GM12878 (cell line): ENCODE measurements around the gene MEIKIN. TPM values are rescaled to one million over a fixed set of nuclear protein-coding genes. Genes with fewer than 3 reads are reported as not detected.

Experiments used
- ATAC-seq: fragments of 200-7000 bp; cut with Tn5 transposase; 3 replicates; pipeline ENCODE4 v1.9.1; 2020; ENCODE audit warnings: mild to moderate bottlenecking, moderate library complexity
- BruUV-seq: library from RNA; stranded (reverse); fragments of 400-500 nt; replicated peaks from 2 replicates; lab custom pipeline; 2021; lab: Mats Ljungman, UMichigan
- CTCF ChIA-PET: fragments of 300-600 bp; sonication (Branson Sonifier 250); formaldehyde crosslinking; extraction: SDS; loops from one replicate; lab custom pipeline; 2021; ENCODE audit warnings: inconsistent platforms; lab: Yijun Ruan, JAX
- POLR2A ChIA-PET: fragments of 350-600 bp; formaldehyde crosslinking; extraction: SDS; loops from one replicate; lab custom pipeline; 2021; ENCODE audit warnings: inconsistent platforms; lab: Charles Lee
- RAD21 ChIA-PET: fragments of 300-600 bp; sonication (Branson Sonifier 250); formaldehyde crosslinking; loops from one replicate; lab custom pipeline; 2023; ENCODE audit warnings: antibody characterized with exemption; ENCODE audit not compliant: unreplicated experiment; lab: Charles Lee
- SMC1A ChIA-PET: fragments of 300-600 bp; sonication (Branson Sonifier 250); formaldehyde crosslinking; loops from one replicate; lab custom pipeline; 2023; ENCODE audit not compliant: unreplicated experiment, uncharacterized antibody; lab: Charles Lee
- DNase-seq: peaks from one replicate; pipeline ENCODE4 v3.0.0-alpha.2; 2011; ENCODE audit warnings: low read depth, low spot score
- FAIRE-seq: peaks from 3 replicates; lab custom pipeline; 2011; peaks lifted over from hg19 to GRCh38; lab: Jason Lieb, UNC
- H2AFZ ChIP-seq: 2 replicates; pipeline ENCODE4 v1.6.0; 2011; ENCODE audit warnings: low read depth, low read length, control low read depth; ENCODE audit not compliant: control insufficient read depth
- H3K27ac ChIP-seq: 2 replicates; pipeline ENCODE4 v1.5.1; 2011; ENCODE audit warnings: control low read depth; ENCODE audit not compliant: control insufficient read depth, insufficient read depth
- H3K27me3 ChIP-seq, 2 experiments: replicated peaks in 1 of 2; 2 replicates each; pipeline versions ENCODE4 v1.6.0 to v1.6.1; 2011; ENCODE audit warnings: low read length in 1 of 2; ENCODE audit not compliant: control insufficient read depth in 2 of 2, insufficient read depth in 2 of 2
- H3K36me3 ChIP-seq, 2 experiments: 2 replicates each; pipeline ENCODE4 v1.5.1; 2011; ENCODE audit warnings: low read length in 1 of 2; ENCODE audit not compliant: control insufficient read depth in 2 of 2, insufficient read depth in 2 of 2
- H3K4me1 ChIP-seq: 2 replicates; pipeline ENCODE4 v1.6.1; 2011; ENCODE audit warnings: mild to moderate bottlenecking, low read length, moderate library complexity, mixed read lengths; ENCODE audit not compliant: control insufficient read depth, insufficient read depth
- H3K4me2 ChIP-seq: 2 replicates; pipeline ENCODE4 v1.6.0; 2011; ENCODE audit warnings: control low read depth; ENCODE audit not compliant: control insufficient read depth, insufficient read depth
- H3K4me3 ChIP-seq: fragments of 200-600 bp; sonication (generic); 2 replicates; pipeline ENCODE4 v1.5.1; 2016
- H3K79me2 ChIP-seq: 2 replicates; pipeline ENCODE4 v1.6.0; 2011; ENCODE audit warnings: low read length; ENCODE audit not compliant: control insufficient read depth, insufficient read depth
- H3K9ac ChIP-seq: 2 replicates; pipeline ENCODE4 v1.8.0; 2011; ENCODE audit warnings: low read length, control low read depth, mixed read lengths; ENCODE audit not compliant: control insufficient read depth, insufficient read depth
- H3K9me3 ChIP-seq: replicated peaks from 3 replicates; pipeline ENCODE4 v1.5.1; 2011; ENCODE audit warnings: mild to moderate bottlenecking, low read length; ENCODE audit not compliant: control insufficient read depth, insufficient read depth
- H4K20me1 ChIP-seq: 2 replicates; pipeline ENCODE4 v1.6.0; 2011; ENCODE audit not compliant: control insufficient read depth, insufficient read depth
- BCL11A ChIP-seq: IDR thresholded peaks from 2 replicates; pipeline ENCODE4 v1.6.1; 2011; ENCODE audit warnings: low read depth, low read length
- BHLHE40 ChIP-seq, 2 experiments: fragments of 450-650 bp in 1 of 2; IDR thresholded peaks; 2 replicates each; pipeline ENCODE4 v1.6.1; 2011 to 2017; ENCODE audit warnings: low read depth in 2 of 2, borderline replicate concordance in 1 of 2, improper control_type of control experiment in 1 of 2, low read length in 1 of 2, mild to moderate bottlenecking in 1 of 2
- CBFB ChIP-seq: IDR thresholded peaks from 2 replicates; pipeline ENCODE4 v1.6.1; 2016; ENCODE audit warnings: antibody characterized with exemption, low read depth
- CBX5 ChIP-seq: sonication (generic); IDR thresholded peaks from 2 replicates; pipeline ENCODE4 v1.6.1; 2016; ENCODE audit warnings: low read depth, moderate library complexity, mild to moderate bottlenecking, inconsistent platforms
- CHD1 ChIP-seq: IDR thresholded peaks from 2 replicates; pipeline ENCODE4 v1.6.1; 2012; ENCODE audit warnings: low read depth, low read length, improper control_type of control experiment
- ETV6 ChIP-seq, 2 experiments: fragments of 450-650 bp in 1 of 2; IDR thresholded peaks in 1 of 2; conservative IDR thresholded peaks in 1 of 2; 2 replicates each; pipeline ENCODE4 v1.6.1; 2014; ENCODE audit warnings: antibody characterized with exemption in 1 of 2, borderline replicate concordance in 1 of 2, low read depth in 1 of 2, mild to moderate bottlenecking in 1 of 2, moderate library complexity in 1 of 2
- GABPA ChIP-seq: IDR thresholded peaks from 2 replicates; pipeline ENCODE4 v1.6.1; 2014; ENCODE audit warnings: antibody characterized with exemption, low read depth, mild to moderate bottlenecking, inconsistent platforms
- HDAC6 ChIP-seq: fragments of 200-600 bp; sonication (generic); IDR thresholded peaks from one replicate; pipeline ENCODE4 v1.8.0; 2017; ENCODE audit warnings: antibody characterized with exemption; ENCODE audit not compliant: unreplicated experiment
- NFYA ChIP-seq: IDR thresholded peaks from 2 replicates; pipeline ENCODE4 v1.6.1; 2011; ENCODE audit warnings: low read depth, mild to moderate bottlenecking, low read length, improper control_type of control experiment, borderline replicate concordance
- PML ChIP-seq: IDR thresholded peaks from 2 replicates; pipeline ENCODE4 v1.6.1; 2012; ENCODE audit warnings: low read length, inconsistent platforms
- RAD21 ChIP-seq: IDR thresholded peaks from 2 replicates; pipeline ENCODE4 v1.6.1; 2011; ENCODE audit warnings: mild to moderate bottlenecking, low read depth, low read length, moderate library complexity; ENCODE audit not compliant: insufficient read depth
- SUPT20H ChIP-seq: IDR thresholded peaks from 2 replicates; pipeline ENCODE4 v1.6.1; 2011; ENCODE audit warnings: low read depth, mild to moderate bottlenecking, low read length, moderate library complexity, borderline replicate concordance; ENCODE audit not compliant: control insufficient read depth
- TARDBP ChIP-seq: IDR thresholded peaks from 2 replicates; pipeline ENCODE4 v1.6.1; 2016; ENCODE audit warnings: borderline replicate concordance
- ZBTB33 ChIP-seq: fragments of 450-650 bp; IDR thresholded peaks from 2 replicates; pipeline ENCODE4 v1.6.1; 2017; ENCODE audit warnings: mild to moderate bottlenecking
- ZBTB40 ChIP-seq: fragments of 450-650 bp; IDR thresholded peaks from 2 replicates; pipeline ENCODE4 v1.6.1; 2016; ENCODE audit warnings: mild to moderate bottlenecking, moderate library complexity, borderline replicate concordance
- ZNF622 ChIP-seq: fragments of 450-650 bp; IDR thresholded peaks from 2 replicates; pipeline ENCODE4 v1.6.1; 2017; ENCODE audit warnings: mild to moderate bottlenecking, inconsistent platforms
- WGBS: methylation state at CpG from one replicate; pipeline ENCODE4 v1.1.6; 2016; ENCODE audit warnings: low lambda C conversion rate; ENCODE audit not compliant: insufficient replicate concordance, insufficient coverage; ENCODE audit errors: missing lambda C conversion rate; 5-methylcytosine and 5-hydroxymethylcytosine counted together
- in situ Hi-C: fragments of 300-500 bp; cut with MboI; formaldehyde crosslinking; loops from 9 replicates; pipeline ENCODE4 v1.14.3; 2018; ENCODE audit warnings: mixed read lengths
- intact Hi-C: fragments of 100-400 bp; cut with micrococcal nuclease; formaldehyde crosslinking; loops from one replicate; pipeline ENCODE4 v1.14.2; 2022; ENCODE audit not compliant: unreplicated experiment
- polyA plus RNA-seq, 11 experiments: library from polyadenylated mRNA; depleted of rRNA in 4 of 11; unstranded in 6 of 11; stranded (reverse) in 5 of 11; fragments of >200 nt; fragmentation: Nextera tagmentation in 4 of 11; fragmentation: Illumina TruSeq in 1 of 11; extraction: Ambion mirVana in 4 of 11; extraction: Trizol in 1 of 11; gene quantifications; 1 replicate in 1 of 11; 2 replicates in 10 of 11; pipeline versions ENCODE4 v1.2.1 to v1.2.3, GENCODE V29; 2011 to 2016; ENCODE audit warnings: inconsistent platforms in 2 of 11, missing spikeins in 2 of 11, low read depth in 1 of 11
- total RNA-seq, 4 experiments: library from RNA; depleted of rRNA in 3 of 4; stranded (reverse); fragments of >200 nt in 3 of 4; fragmentation: Illumina TruSeq in 1 of 4; extraction: Trizol in 1 of 4; gene quantifications; 2 replicates each; pipeline versions ENCODE4 v1.2.1 to v1.2.3, GENCODE V29; 2013 to 2021

MEIKIN gene
- total and polyA plus RNA-seq, 10 of the 15 experiments (the other 5 are each of a cell fraction or from before 2014, with no cell fraction given): not detected

- Histone ChIP-seq H3K9me3 (no peaks in the 10 kb centered on the region), H2AFZ (peak overlapping the region; percentile 77), H3K27ac (peak overlapping the region; percentile 93), H3K79me2 (peaks cover 51% of the 10 kb centered on the region), H3K9ac (peak overlapping the region; percentile 95), H3K4me1 (peaks cover 6% of the 10 kb centered on the region), H4K20me1 (peaks cover 3% of the 10 kb centered on the region; the same call in 1 of the 2 replicates), H3K36me3 (no peaks in the 10 kb centered on the region), H3K4me2 (peak overlapping the region; percentile 58), H3K27me3 (no peaks in the 10 kb centered on the region), H3K4me3 (peak overlapping the region; percentile 86)
- RAD21 ChIA-PET: interaction anchor here (0.9 to 2.1 kb wide), 5 partner anchors 164 to 310 kb away, joined by 3 to 8 read pairs (median 4); no protein-coding TSS in a partner anchor
- intact Hi-C loops (loop anchor here (2.0 to 10.0 kb wide), 2 partner anchors 207 to 521 kb away; no protein-coding TSS in a partner anchor), in situ Hi-C loops (no loop called here)
- FAIRE-seq (no peak), ATAC-seq (peak; percentile 41), DNase-seq (no peak)
- CTCF ChIA-PET: interaction anchor here (1.1 kb wide), 1 partner anchor 206 kb away, joined by 6 read pairs; no protein-coding TSS in a partner anchor
- BruUV-seq: no TSS peak
- POLR2A ChIA-PET: interaction anchor here (0.6 to 2.0 kb wide), 5 partner anchors 9 to 162 kb away, joined by 3 to 9 read pairs (median 4); partner anchors contain the start of gene RAPGEF6
- SMC1A ChIA-PET: interaction anchor here (1.0 to 4.5 kb wide), 3 partner anchors 14 to 210 kb away, joined by 3 to 18 read pairs (median 4); no protein-coding TSS in a partner anchor
- WGBS: under 1% methylated on average over 40 of the region's 56 CpGs
- peak; percentile 29 for TF ChIP-seq HDAC6
- TF ChIP-seq NFYA: no peak
- TF ChIP-seq SUPT20H: no peak
- no peak for TF ChIP-seq BCL11A
- TF ChIP-seq ZBTB33: no peak
- no peak for TF ChIP-seq CHD1
- TF ChIP-seq ZBTB40: no peak
- no peak for TF ChIP-seq GABPA
- 0 out of 2 replicates have a peak, but pooled peaks have one; percentile 0 for TF ChIP-seq CBFB
- TF ChIP-seq ETV6 (conservative IDR thresholded peaks at IDR 0.05 in 1 of 2, IDR thresholded peaks at IDR 0.05 in 1 of 2; ENCODE audit: borderline replicate concordance in 1 of 2, low read depth in 1 of 2): no peak
- no peak for TF ChIP-seq CBX5
- TF ChIP-seq BHLHE40 (IDR thresholded peaks at IDR 0.05; ENCODE audit: borderline replicate concordance in 1 of 2, low read depth in 2 of 2, low read length in 1 of 2): peak; percentile 30 to 58; a peak in 3 of 4 replicates
- no peak for TF ChIP-seq TARDBP
- peak; percentile 65 for TF ChIP-seq PML
- TF ChIP-seq RAD21: no peak
- TF ChIP-seq ZNF622: no peak
Observed at GRCh38 chr5:131795879-131796792, 149.3 kb downstream of the MEIKIN start.
